K562 (cell line): Measurements from ENCODE around the gene MN1. TPM values are rescaled to one million over a fixed set of nuclear protein-coding genes. Genes with fewer than 3 reads are reported as not detected.
A peak's percentile ranks its signal among the peaks of the same experiment; 100 is the strongest.

Experiments
- ATAC-seq: fragments of 200-7000 bp; cut with Tn5 transposase; 3 replicates; pipeline ENCODE4 v1.9.1; 2020; ENCODE audit warnings: moderate library complexity
- BruUV-seq: library from RNA; stranded (reverse); fragments of 400-500 nt; replicated peaks from 2 replicates; lab custom pipeline; 2021; lab: Mats Ljungman, UMichigan
- CTCF ChIA-PET: fragments of 300-600 bp; formaldehyde crosslinking; extraction: SDS; loops from one replicate; lab custom pipeline; 2021; ENCODE audit warnings: low intra/inter-chr PET ratio; lab: Yijun Ruan, JAX
- POLR2A ChIA-PET: fragments of 300-600, 350-650 bp; sonication (Branson Sonifier 250); formaldehyde crosslinking; extraction: SDS; loops from one replicate; lab custom pipeline; 2021; ENCODE audit warnings: antibody characterized with exemption, inconsistent platforms; lab: Yijun Ruan, JAX
- DNase-seq, 4 experiments: peaks; one replicate each; pipeline versions ENCODE4 v3.0.0 to v3.0.0-alpha.2; 2011 to 2018; ENCODE audit warnings: low spot score in 3 of 4, mixed read lengths in 3 of 4; ENCODE audit errors: extremely low read depth in 1 of 4
- FAIRE-seq: peaks from 2 replicates; lab custom pipeline; 2011; peaks lifted over from hg19 to GRCh38; lab: Jason Lieb, UNC
- H2AFZ ChIP-seq: 2 replicates; pipeline ENCODE4 v1.6.0; 2011; ENCODE audit warnings: low read depth, low read length, control low read depth, inconsistent platforms
- H3K27ac ChIP-seq: fragments of 200-600 bp; 3 replicates; pipeline ENCODE4 v1.8.0; 2011; ENCODE audit warnings: low read depth, mild to moderate bottlenecking, control low read depth, inconsistent platforms, low read length, moderate library complexity, mixed read lengths; ENCODE audit errors: extremely low read depth
- H3K27me3 ChIP-seq, 2 experiments: fragments of 300-600 bp in 1 of 2; 2 replicates in 1 of 2; 3 replicates in 1 of 2; pipeline versions ENCODE4 v1.6.0 to v1.8.0; 2011; ENCODE audit warnings: inconsistent platforms in 2 of 2, low read length in 2 of 2, mild to moderate bottlenecking in 1 of 2, mixed read lengths in 1 of 2, moderate library complexity in 1 of 2; ENCODE audit not compliant: control insufficient read depth in 2 of 2, insufficient read depth in 2 of 2
- H3K36me3 ChIP-seq: fragments of 300-600 bp; 3 replicates; pipeline ENCODE4 v1.8.0; 2011; ENCODE audit warnings: mild to moderate bottlenecking, low read length, inconsistent platforms; ENCODE audit not compliant: control insufficient read depth, insufficient read depth
- H3K4me1 ChIP-seq, 2 experiments: fragments of 200-600 bp in 1 of 2; replicated peaks in 1 of 2; 2 replicates in 1 of 2; 3 replicates in 1 of 2; pipeline versions ENCODE4 v1.5.1 to v1.8.0; 2011; ENCODE audit warnings: inconsistent platforms in 2 of 2, low read length in 2 of 2, mild to moderate bottlenecking in 1 of 2, mixed read lengths in 1 of 2, moderate library complexity in 1 of 2; ENCODE audit not compliant: control insufficient read depth in 2 of 2, insufficient read depth in 2 of 2
- H3K4me2 ChIP-seq: 2 replicates; pipeline ENCODE4 v1.6.1; 2011; ENCODE audit warnings: low read length, control low read depth, inconsistent platforms, mixed read lengths; ENCODE audit not compliant: insufficient read depth
- H3K4me3 ChIP-seq: fragments of 200-600 bp; sonication (generic), shearing (Covaris generic); 2 replicates; pipeline ENCODE4 v1.5.1; 2016; ENCODE audit warnings: control low read depth, inconsistent platforms
- H3K79me2 ChIP-seq: fragments of 200-600 bp; 3 replicates; pipeline ENCODE4 v1.8.0; 2011; ENCODE audit warnings: low read length, inconsistent platforms; ENCODE audit not compliant: control insufficient read depth, insufficient read depth
- H3K9ac ChIP-seq, 2 experiments: 2 replicates each; pipeline versions ENCODE4 v1.6.0 to v1.6.1; 2011; ENCODE audit warnings: low read depth in 2 of 2, low read length in 2 of 2, control low read depth in 1 of 2, inconsistent platforms in 1 of 2, mild to moderate bottlenecking in 1 of 2, mixed read lengths in 1 of 2; ENCODE audit not compliant: insufficient read depth in 1 of 2
- H3K9me1 ChIP-seq: one replicate; pipeline ENCODE4 v1.6.0; 2011; ENCODE audit warnings: inconsistent platforms, mild to moderate bottlenecking, low read length, moderate library complexity; ENCODE audit not compliant: control insufficient read depth, insufficient read depth
- H3K9me3 ChIP-seq: replicated peaks from 2 replicates; pipeline ENCODE4 v1.5.1; 2011; ENCODE audit warnings: low read depth, low read length, inconsistent platforms; ENCODE audit not compliant: control insufficient read depth, insufficient read depth
- H4K20me1 ChIP-seq: replicated peaks from 2 replicates; pipeline ENCODE4 v1.6.1; 2011; ENCODE audit warnings: low read length, inconsistent platforms, mixed read lengths; ENCODE audit not compliant: control insufficient read depth, insufficient read depth
- CBX5 ChIP-seq: IDR thresholded peaks from 2 replicates; pipeline ENCODE4 v1.6.1; 2014; ENCODE audit warnings: low read depth, borderline replicate concordance
- CHCHD3 ChIP-seq: fragments of 250-450 bp; sonication (Bioruptor Pico); IDR thresholded peaks from 2 replicates; pipeline ENCODE4 v2.1.2; 2022; ENCODE audit warnings: mild to moderate bottlenecking
- ELF1 ChIP-seq: fragments of 200-800 bp; sonication (Bioruptor generic); IDR thresholded peaks from 2 replicates; pipeline ENCODE4 v1.6.1; 2016; ENCODE audit warnings: missing genetic modification characterization, missing compliant biosample characterization
- ELK1 ChIP-seq: sonication (generic); formaldehyde crosslinking; IDR thresholded peaks from 2 replicates; pipeline ENCODE4 v1.8.1; 2022; ENCODE audit warnings: missing genetic modification reagents
- KLF10 ChIP-seq: fragments of 250-450 bp; sonication (Bioruptor Pico); IDR thresholded peaks from 2 replicates; pipeline ENCODE4 v1.6.1; 2021; ENCODE audit warnings: matching md5 sums
- TEAD4 ChIP-seq, 2 experiments: sonication (generic) in 1 of 2; formaldehyde crosslinking in 1 of 2; IDR thresholded peaks; 2 replicates each; pipeline versions ENCODE4 v1.6.1 to v1.8.0; 2012 to 2022; ENCODE audit warnings: borderline replicate concordance in 1 of 2, inconsistent platforms in 1 of 2, low read length in 1 of 2, mild to moderate bottlenecking in 1 of 2, missing genetic modification reagents in 1 of 2
- ZNF551 ChIP-seq: fragments of 250-450 bp; sonication (Bioruptor Pico); IDR thresholded peaks from 2 replicates; pipeline ENCODE4 v1.5.0; 2021; ENCODE audit warnings: mild to moderate bottlenecking, moderate library complexity
- WGBS: fragments of 100-300 bp; shearing (Covaris generic); methylation state at CpG from one replicate; pipeline ENCODE4 v1.1.6; 2016; ENCODE audit warnings: low coverage, mixed read lengths; ENCODE audit not compliant: insufficient coverage; ENCODE audit errors: missing lambda C conversion rate; 5-methylcytosine and 5-hydroxymethylcytosine counted together
- in situ Hi-C: fragments of 300-500 bp; cut with MboI; formaldehyde crosslinking; loops from 4 replicates; pipeline ENCODE4 v1.15.0; 2018; ENCODE audit warnings: inconsistent platforms, mixed read lengths
- intact Hi-C: fragments of 100-400 bp; cut with micrococcal nuclease; formaldehyde crosslinking; loops from 2 replicates; pipeline ENCODE4 v1.14.2; 2022
- polyA plus RNA-seq, 8 experiments: library from polyadenylated mRNA; depleted of rRNA in 4 of 8; stranded (reverse) in 5 of 8; unstranded in 3 of 8; fragments of >200 nt; fragmentation: Nextera tagmentation in 2 of 8; fragmentation: Illumina TruSeq in 1 of 8; extraction: Ambion mirVana in 2 of 8; extraction: Trizol in 1 of 8; gene quantifications; 2 replicates each; pipeline versions ENCODE4 v1.2.1 to v1.2.3, GENCODE V29; 2011 to 2014; ENCODE audit warnings: inconsistent platforms in 1 of 8, missing spikeins in 1 of 8
- total RNA-seq, 7 experiments: library from RNA; depleted of rRNA in 6 of 7; stranded (reverse); fragments of >200 nt in 6 of 7; fragmentation: Illumina TruSeq in 2 of 7; extraction: Trizol in 2 of 7; gene quantifications; 2 replicates each; pipeline versions ENCODE4 v1.2.1 to v1.2.3, GENCODE V29; 2011 to 2021; ENCODE audit warnings: low replicate concordance in 1 of 7
- TF ChIP-seq, protein P1 (sequence below), 2 experiments: fragments of 450-650 bp in 1 of 2; sonication (generic) in 1 of 2; formaldehyde crosslinking in 1 of 2; IDR thresholded peaks; 2 replicates each; pipeline versions ENCODE4 v1.7.1 to v1.9.0; 2016 to 2022; ENCODE audit warnings: inconsistent platforms in 1 of 2, mild to moderate bottlenecking in 1 of 2, missing genetic modification reagents in 1 of 2
- TF ChIP-seq, protein P2 (sequence below): sonication (generic); formaldehyde crosslinking; IDR thresholded peaks from 2 replicates; pipeline ENCODE4 v1.8.0; 2022; ENCODE audit warnings: mild to moderate bottlenecking, missing genetic modification reagents

Gene MN1
- total and polyA plus RNA-seq, 9 of the 15 experiments (the other 6 are each of a cell fraction or from before 2014, with no cell fraction given) = under 0.01 to 0.05 (median 0.03) TPM; not detected in 5

DNA sequence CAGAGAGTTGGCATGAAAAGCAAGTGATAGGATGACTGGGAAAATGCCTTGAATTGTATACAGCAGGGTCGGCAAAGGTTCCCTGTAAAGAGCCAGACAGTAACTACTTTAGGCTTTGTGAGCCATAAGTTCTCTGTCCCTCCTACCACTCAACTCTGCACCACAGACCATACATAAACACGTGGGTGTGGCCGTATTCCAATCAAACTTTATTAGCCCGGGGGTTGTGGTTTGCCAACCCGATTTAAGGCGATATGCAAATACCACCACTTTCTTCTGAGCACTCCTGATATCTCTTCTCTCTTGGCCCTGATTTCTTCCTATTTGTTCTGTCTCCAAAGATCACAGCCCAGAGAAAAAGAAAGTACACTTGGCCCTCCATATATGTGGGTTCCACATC is 87.5 kb downstream of the MN1 start:
- CTCF ChIA-PET = no interaction called here
- no peaks in the 10 kb centered on the region for H3K9me3 ChIP-seq
- no peak overlapping the region for H3K4me2 ChIP-seq
- no peaks in the 10 kb centered on the region for H4K20me1 ChIP-seq
- FAIRE-seq = no peak
- H3K9ac ChIP-seq = no peak overlapping the region
- no TSS peak for BruUV-seq
- no peak overlapping the region for H3K27ac ChIP-seq
- no peak overlapping the region for H3K4me3 ChIP-seq
- 9% methylated on average over 6 of the region's 6 CpGs for WGBS
- POLR2A ChIA-PET = interaction anchor here (1.0 to 1.2 kb wide), 2 partner anchors 9 to 205 kb away, joined by 3 read pairs; partner anchors contain the start of gene PITPNB
- H3K27me3 ChIP-seq = no peaks in the 10 kb centered on the region
- H3K9me1 ChIP-seq = no peaks in the 10 kb centered on the region
- H3K4me1 ChIP-seq = peaks cover 13 to 20% of the 10 kb centered on the region in 2 experiments; a peak in 4 of 5 replicates
- H3K79me2 ChIP-seq = no peaks in the 10 kb centered on the region
- no peak for ATAC-seq
- intact Hi-C loops (no loop called here), in situ Hi-C loops (no loop called here)
- DNase-seq = no peak
- TF ChIP-seq, protein P1, sequence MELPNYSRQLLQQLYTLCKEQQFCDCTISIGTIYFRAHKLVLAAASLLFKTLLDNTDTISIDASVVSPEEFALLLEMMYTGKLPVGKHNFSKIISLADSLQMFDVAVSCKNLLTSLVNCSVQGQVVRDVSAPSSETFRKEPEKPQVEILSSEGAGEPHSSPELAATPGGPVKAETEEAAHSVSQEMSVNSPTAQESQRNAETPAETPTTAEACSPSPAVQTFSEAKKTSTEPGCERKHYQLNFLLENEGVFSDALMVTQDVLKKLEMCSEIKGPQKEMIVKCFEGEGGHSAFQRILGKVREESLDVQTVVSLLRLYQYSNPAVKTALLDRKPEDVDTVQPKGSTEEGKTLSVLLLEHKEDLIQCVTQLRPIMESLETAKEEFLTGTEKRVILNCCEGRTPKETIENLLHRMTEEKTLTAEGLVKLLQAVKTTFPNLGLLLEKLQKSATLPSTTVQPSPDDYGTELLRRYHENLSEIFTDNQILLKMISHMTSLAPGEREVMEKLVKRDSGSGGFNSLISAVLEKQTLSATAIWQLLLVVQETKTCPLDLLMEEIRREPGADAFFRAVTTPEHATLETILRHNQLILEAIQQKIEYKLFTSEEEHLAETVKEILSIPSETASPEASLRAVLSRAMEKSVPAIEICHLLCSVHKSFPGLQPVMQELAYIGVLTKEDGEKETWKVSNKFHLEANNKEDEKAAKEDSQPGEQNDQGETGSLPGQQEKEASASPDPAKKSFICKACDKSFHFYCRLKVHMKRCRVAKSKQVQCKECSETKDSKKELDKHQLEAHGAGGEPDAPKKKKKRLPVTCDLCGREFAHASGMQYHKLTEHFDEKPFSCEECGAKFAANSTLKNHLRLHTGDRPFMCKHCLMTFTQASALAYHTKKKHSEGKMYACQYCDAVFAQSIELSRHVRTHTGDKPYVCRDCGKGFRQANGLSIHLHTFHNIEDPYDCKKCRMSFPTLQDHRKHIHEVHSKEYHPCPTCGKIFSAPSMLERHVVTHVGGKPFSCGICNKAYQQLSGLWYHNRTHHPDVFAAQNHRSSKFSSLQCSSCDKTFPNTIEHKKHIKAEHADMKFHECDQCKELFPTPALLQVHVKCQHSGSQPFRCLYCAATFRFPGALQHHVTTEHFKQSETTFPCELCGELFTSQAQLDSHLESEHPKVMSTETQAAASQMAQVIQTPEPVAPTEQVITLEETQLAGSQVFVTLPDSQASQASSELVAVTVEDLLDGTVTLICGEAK (IDR thresholded peaks at IDR 0.05) = peak; percentile 73
- TF ChIP-seq, protein P1 (CRISPR knock-in tag; IDR thresholded peaks at IDR 0.05) = no peak
- TF ChIP-seq, protein P2, sequence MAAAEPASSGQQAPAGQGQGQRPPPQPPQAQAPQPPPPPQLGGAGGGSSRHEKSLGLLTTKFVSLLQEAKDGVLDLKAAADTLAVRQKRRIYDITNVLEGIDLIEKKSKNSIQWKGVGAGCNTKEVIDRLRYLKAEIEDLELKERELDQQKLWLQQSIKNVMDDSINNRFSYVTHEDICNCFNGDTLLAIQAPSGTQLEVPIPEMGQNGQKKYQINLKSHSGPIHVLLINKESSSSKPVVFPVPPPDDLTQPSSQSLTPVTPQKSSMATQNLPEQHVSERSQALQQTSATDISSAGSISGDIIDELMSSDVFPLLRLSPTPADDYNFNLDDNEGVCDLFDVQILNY (CRISPR knock-in tag) = no peak
- TF ChIP-seq TEAD4 (IDR thresholded peaks at IDR 0.05; ENCODE audit: low read length) = no peak
- TF ChIP-seq TEAD4 (CRISPR knock-in tag; IDR thresholded peaks at IDR 0.05; ENCODE audit: borderline replicate concordance) = no peak
- TF ChIP-seq CBX5 = no peak
- TF ChIP-seq ELK1 (CRISPR knock-in tag) = no peak
- no peak for TF ChIP-seq ZNF551 (CRISPR knock-in tag)
- TF ChIP-seq CHCHD3 (CRISPR knock-in tag) = no peak
- no peak for TF ChIP-seq ELF1 (tag)
- TF ChIP-seq KLF10 = no peak
- no peaks in the 10 kb centered on the region for H3K36me3 ChIP-seq
- H2AFZ ChIP-seq = no peak overlapping the region
